ENCODE data around the gene LASP1.

GRCh38 chr17:38899421-38899820 lies 29.6 kb downstream of the LASP1 start:
- TF ChIP-seq CTCF (conservative IDR thresholded peaks at IDR 0.05; ENCODE audit: low read depth, low read length) (no peak), EZH2 (IDR thresholded peaks at IDR 0.05; ENCODE audit: borderline replicate concordance, low read depth, low read length, poor library complexity, severe bottlenecking) (no peak)
